HCT116 (cell line): ENCODE measurements around the gene NR2E1. TPM values are rescaled to one million over a fixed set of nuclear protein-coding genes. Genes with fewer than 3 reads are reported as not detected.

ENCODE experiments used
- ATAC-seq: fragments of 200-7000 bp; cut with Tn5 transposase; 2 replicates; pipeline ENCODE4 v1.9.1; 2020; ENCODE audit warnings: mild to moderate bottlenecking, moderate library complexity
- BruUV-seq: library from RNA; stranded (reverse); fragments of 400-500 nt; replicated peaks from 2 replicates; lab custom pipeline; 2021; lab: Mats Ljungman, UMichigan
- CTCF ChIA-PET: fragments of 300-600 bp; sonication (Branson Sonifier 250); formaldehyde crosslinking; loops from one replicate; lab custom pipeline; 2021; ENCODE audit warnings: antibody characterized with exemption; lab: Charles Lee
- POLR2A ChIA-PET: fragments of 300-600, 350-600 bp; sonication (Branson Sonifier 250); formaldehyde crosslinking; loops from one replicate; lab custom pipeline; 2021; ENCODE audit warnings: antibody characterized with exemption; lab: Charles Lee
- RAD21 ChIA-PET, 2 experiments: fragments of 300-600 bp; sonication (Branson Sonifier 250); formaldehyde crosslinking; loops; one replicate each; lab custom pipeline; 2023; ENCODE audit warnings: low total read pairs in 2 of 2; ENCODE audit not compliant: uncharacterized antibody in 2 of 2, unreplicated experiment in 2 of 2, low non-redundant PET in 1 of 2; lab: Charles Lee
- DNase-seq: peaks from one replicate; pipeline ENCODE4 v3.0.0-alpha.2; 2010; ENCODE audit warnings: low read depth, low spot score
- H2AFZ ChIP-seq: fragments of 200-600 bp; shearing (Covaris generic), sonication (generic); 2 replicates; pipeline ENCODE4 v1.6.1; 2017; ENCODE audit warnings: low read depth, mixed run types, mixed read lengths, antibody characterized with exemption, low read length; ENCODE audit not compliant: poor library complexity, severe bottlenecking
- H3K27ac ChIP-seq: 2 replicates; pipeline ENCODE4 v1.5.1; 2012; ENCODE audit warnings: low read depth, low read length
- H3K27me3 ChIP-seq: fragments of 200-600 bp; sonication (generic); 2 replicates; pipeline ENCODE4 v1.6.1; 2016; ENCODE audit warnings: mixed run types, low read length, mixed read lengths; ENCODE audit not compliant: insufficient read depth
- H3K36me3 ChIP-seq, 2 experiments: fragments of 200-500 bp in 1 of 2; fragments of 200-600 bp in 1 of 2; sonication (Bioruptor generic) in 1 of 2; sonication (generic) in 1 of 2; 2 replicates each; pipeline versions ENCODE4 v1.5.1 to v1.6.1; 2014 to 2016; ENCODE audit warnings: low read length in 2 of 2, inconsistent platforms in 1 of 2, mixed read lengths in 1 of 2, mixed run types in 1 of 2; ENCODE audit not compliant: insufficient read depth in 2 of 2, control insufficient read depth in 1 of 2
- H3K4me1 ChIP-seq, 2 experiments: fragments of 200-600 bp in 1 of 2; sonication (generic) in 1 of 2; 2 replicates each; pipeline versions ENCODE4 v1.5.1 to v1.6.1; 2012 to 2017; ENCODE audit warnings: low read length in 2 of 2, inconsistent platforms in 1 of 2, mild to moderate bottlenecking in 1 of 2, mixed read lengths in 1 of 2, mixed run types in 1 of 2, moderate library complexity in 1 of 2; ENCODE audit not compliant: insufficient read depth in 2 of 2, control insufficient read depth in 1 of 2
- H3K4me2 ChIP-seq: fragments of 200-600 bp; sonication (generic); 2 replicates; pipeline ENCODE4 v1.6.1; 2017; ENCODE audit warnings: mixed run types, low read length, mixed read lengths
- H3K4me3 ChIP-seq, 2 experiments: fragments of 200-600 bp in 1 of 2; sonication (generic) in 1 of 2; replicated peaks in 1 of 2; 2 replicates each; pipeline ENCODE4 v1.5.1; 2011 to 2016; ENCODE audit warnings: low read length in 2 of 2, control low read depth in 1 of 2, low read depth in 1 of 2, mild to moderate bottlenecking in 1 of 2, mixed read lengths in 1 of 2, mixed run types in 1 of 2
- H3K79me2 ChIP-seq: fragments of 200-600 bp; sonication (generic); 2 replicates; pipeline ENCODE4 v1.6.1; 2017; ENCODE audit warnings: mild to moderate bottlenecking, mixed run types, low read length, moderate library complexity, mixed read lengths; ENCODE audit not compliant: insufficient read depth
- H3K9ac ChIP-seq: fragments of 200-600 bp; sonication (generic); 2 replicates; pipeline ENCODE4 v1.6.1; 2016; ENCODE audit warnings: low read length, mixed read lengths
- H3K9me2 ChIP-seq: fragments of 200-600 bp; sonication (generic), shearing (Covaris generic); 2 replicates; pipeline ENCODE4 v1.6.1; 2017; ENCODE audit warnings: mixed run types, mild to moderate bottlenecking, moderate library complexity; ENCODE audit not compliant: insufficient read depth
- H3K9me3 ChIP-seq, 2 experiments: fragments of 200-500 bp in 1 of 2; fragments of 200-600 bp in 1 of 2; sonication (Bioruptor generic) in 1 of 2; sonication (generic) in 1 of 2; 2 replicates each; pipeline ENCODE4 v1.6.1; 2014 to 2017; ENCODE audit warnings: low read length in 2 of 2, mixed read lengths in 2 of 2, inconsistent platforms in 1 of 2, low read depth in 1 of 2, mild to moderate bottlenecking in 1 of 2, mixed run types in 1 of 2, moderate library complexity in 1 of 2; ENCODE audit not compliant: control insufficient read depth in 1 of 2, insufficient read depth in 1 of 2
- H4K20me1 ChIP-seq: fragments of 200-600 bp; sonication (generic), shearing (Covaris generic); 2 replicates; pipeline ENCODE4 v1.6.1; 2017; ENCODE audit warnings: mixed run types, mild to moderate bottlenecking, moderate library complexity; ENCODE audit not compliant: insufficient read depth
- ATF3 ChIP-seq: IDR thresholded peaks from 2 replicates; pipeline ENCODE4 v1.6.1; 2012
- EGR1 ChIP-seq: IDR thresholded peaks from 2 replicates; pipeline ENCODE4 v1.6.1; 2012; ENCODE audit warnings: low read depth
- EZH2 ChIP-seq: fragments of 200-600 bp; sonication (generic); IDR thresholded peaks from 2 replicates; pipeline ENCODE4 v1.6.1; 2017; ENCODE audit warnings: antibody characterized with exemption, mixed run types
- JUND ChIP-seq: IDR thresholded peaks from 2 replicates; pipeline ENCODE4 v1.6.1; 2012
- MAX ChIP-seq: IDR thresholded peaks from 2 replicates; pipeline ENCODE4 v1.6.1; 2012
- POLR2AphosphoS5 ChIP-seq: IDR thresholded peaks from 2 replicates; pipeline ENCODE4 v1.6.1; 2011; ENCODE audit warnings: mild to moderate bottlenecking, low read depth, low read length, moderate library complexity
- RAD21 ChIP-seq: IDR thresholded peaks from 2 replicates; pipeline ENCODE4 v1.6.1; 2012; ENCODE audit warnings: low read depth, mild to moderate bottlenecking
- SIN3A ChIP-seq: IDR thresholded peaks from 2 replicates; pipeline ENCODE4 v1.6.1; 2012; ENCODE audit warnings: low read depth
- SRF ChIP-seq: IDR thresholded peaks from 2 replicates; pipeline ENCODE4 v1.6.1; 2012; ENCODE audit warnings: low read depth
- ZBTB33 ChIP-seq: IDR thresholded peaks from 2 replicates; pipeline ENCODE4 v1.6.1; 2011; ENCODE audit warnings: mild to moderate bottlenecking, low read length, moderate library complexity; ENCODE audit not compliant: insufficient replicate concordance; ENCODE audit errors: extremely low read depth
- ZFX ChIP-seq: fragments of 450-650 bp; IDR thresholded peaks from 2 replicates; pipeline ENCODE4 v1.6.1; 2017
- ZNF274 ChIP-seq: fragments of 200-500 bp; sonication (Bioruptor generic); IDR thresholded peaks from 2 replicates; pipeline ENCODE4 v1.6.1; 2014; ENCODE audit warnings: mild to moderate bottlenecking, low read depth, low read length, inconsistent platforms
- intact Hi-C: fragments of 100-400 bp; cut with micrococcal nuclease; formaldehyde crosslinking; loops from 2 replicates; pipeline ENCODE4 v1.10.0; 2022
- total RNA-seq: library from RNA; stranded (reverse); gene quantifications from one replicate; pipeline ENCODE4 v1.2.1, GENCODE V29; 2021; ENCODE audit not compliant: unreplicated experiment

Gene NR2E1
- total RNA-seq, 1 experiment from 2014 or later, result not detected

- ChIA-PET RAD21 (no interaction called here), POLR2A (no interaction called here), CTCF (no interaction called here)
- Histone ChIP-seq H3K9ac (no peak overlapping the region), H3K27ac (no peak overlapping the region), H3K4me3 (no peak overlapping the region), H3K9me2 (no peaks in the 10 kb centered on the region), H4K20me1 (no peaks in the 10 kb centered on the region), H3K36me3 (no peaks in the 10 kb centered on the region), H3K79me2 (no peaks in the 10 kb centered on the region), H3K4me1 (no peaks in the 10 kb centered on the region), H3K4me2 (no peak overlapping the region), H3K27me3 (no peaks in the 10 kb centered on the region), H3K9me3 (no peaks in the 10 kb centered on the region), H2AFZ (no peak overlapping the region)
- TF ChIP-seq EZH2 (no peak), ZNF274 (no peak), JUND (no peak), SRF (no peak), ATF3 (no peak), RAD21 (no peak), ZBTB33 (no peak), EGR1 (no peak), POLR2AphosphoS5 (no peak), SIN3A (no peak), ZFX (no peak), MAX (no peak)
- intact Hi-C loops, result no loop called here
- BruUV-seq, result no TSS peak
- no peak for ATAC-seq
- no peak for DNase-seq
Observed at GRCh38 chr6:108168501-108169463, 3.0 kb downstream of the NR2E1 start.
